Keratinocyte (primary cell): Measurements from ENCODE around the gene PNMT.

ENCODE experiments used
- CTCF ChIP-seq, 3 experiments: IDR thresholded peaks in 1 of 3; conservative IDR thresholded peaks in 1 of 3; optimal IDR thresholded peaks in 1 of 3; 2 replicates in 2 of 3; 3 replicates in 1 of 3; pipeline versions ENCODE3 to v1.5.1; 2011; ENCODE audit warnings: low read length in 3 of 3, mild to moderate bottlenecking in 3 of 3, moderate library complexity in 2 of 3, control low read depth in 1 of 3, inconsistent platforms in 1 of 3; ENCODE audit not compliant: insufficient read depth in 2 of 3; ENCODE audit errors: extremely low read depth in 1 of 3
- EZH2 ChIP-seq: IDR thresholded peaks from one replicate; pipeline ENCODE4 v1.6.1; 2012; ENCODE audit warnings: inconsistent platforms, mild to moderate bottlenecking, low read length, moderate library complexity

GRCh38 chr17:39687546-39688474 lies 19.6 kb downstream of the PNMT start, which contains the start of gene PGAP3:
- peak in 1 of 3 experiments; percentile 32 for TF ChIP-seq CTCF (optimal IDR thresholded peaks at IDR 0.05 in 1 of 3, IDR thresholded peaks at IDR 0.05 in 1 of 3, conservative IDR thresholded peaks at IDR 0.05 in 1 of 3; ENCODE audit: extremely low read depth in 1 of 3, insufficient read depth in 2 of 3, low read length in 3 of 3)
- no peak for TF ChIP-seq EZH2
